NCI-H1417 (cell line): ENCODE data around the gene CCDC197.
A peak's percentile ranks its signal among the peaks of the same experiment; 100 is the strongest.

ENCODE experiments used
- DNase-seq, 3 experiments: peaks; one replicate each; lab custom pipeline; 2025; lab: John Stamatoyannopoulos, UW

The CCDC197 gene

DNA sequence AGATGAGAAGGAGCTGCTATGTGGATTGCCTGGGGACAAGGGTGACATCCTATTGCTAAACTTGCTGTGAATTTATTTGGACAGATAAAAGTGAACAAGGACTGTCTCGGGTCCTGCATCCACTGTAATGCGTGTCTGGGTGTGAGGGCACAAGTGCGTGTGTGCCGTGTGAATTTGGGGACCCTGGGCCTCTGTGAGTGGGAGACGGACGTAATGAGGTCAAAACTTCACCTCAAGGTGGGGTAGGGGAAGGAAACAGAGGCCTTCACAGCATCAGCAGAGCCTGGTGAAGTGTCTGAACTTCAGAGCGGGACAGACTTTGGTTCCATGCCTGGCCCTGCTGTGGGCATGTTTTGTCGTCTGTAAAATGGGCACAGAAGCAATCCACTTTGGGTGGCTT lies 35.5 kb upstream of the CCDC197 start:
- no peak for DNase-seq

GRCh38 chr14:93962701-93963601 lies 34.1 kb upstream of the CCDC197 start:
- no peak for DNase-seq

- DNase-seq = no peak
Observed at GRCh38 chr14:93963692-93964091, 33.4 kb upstream of the CCDC197 start.

- no peak for DNase-seq
Observed at GRCh38 chr14:93964281-93964680, 32.8 kb upstream of the CCDC197 start.

DNA sequence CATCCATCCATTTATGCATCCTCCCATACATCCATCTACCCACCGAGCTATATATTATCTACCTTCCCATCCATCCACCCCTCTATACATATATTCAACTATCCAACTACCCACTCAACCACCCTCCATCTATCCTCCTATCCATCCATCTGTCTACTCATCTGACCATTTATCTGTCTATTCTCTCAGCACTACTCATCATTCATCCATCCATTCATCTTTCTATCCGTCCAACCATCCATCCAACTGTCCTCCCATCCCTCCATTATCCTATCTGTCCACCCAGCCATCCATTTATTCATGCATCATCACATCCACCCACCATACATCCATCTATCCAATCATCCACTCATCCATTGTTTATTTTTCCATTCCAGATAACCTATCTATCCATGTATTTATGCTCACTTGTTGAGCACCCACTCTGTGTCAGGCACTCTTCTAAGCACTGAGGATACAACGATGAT lies 32.2 kb upstream of the CCDC197 start:
- no peak for DNase-seq

GRCh38 chr14:93965287-93965821 lies 31.7 kb upstream of the CCDC197 start:
- DNase-seq = no peak

GRCh38 chr14:93965946-93966474 lies 31.1 kb upstream of the CCDC197 start:
- no peak for DNase-seq

DNA sequence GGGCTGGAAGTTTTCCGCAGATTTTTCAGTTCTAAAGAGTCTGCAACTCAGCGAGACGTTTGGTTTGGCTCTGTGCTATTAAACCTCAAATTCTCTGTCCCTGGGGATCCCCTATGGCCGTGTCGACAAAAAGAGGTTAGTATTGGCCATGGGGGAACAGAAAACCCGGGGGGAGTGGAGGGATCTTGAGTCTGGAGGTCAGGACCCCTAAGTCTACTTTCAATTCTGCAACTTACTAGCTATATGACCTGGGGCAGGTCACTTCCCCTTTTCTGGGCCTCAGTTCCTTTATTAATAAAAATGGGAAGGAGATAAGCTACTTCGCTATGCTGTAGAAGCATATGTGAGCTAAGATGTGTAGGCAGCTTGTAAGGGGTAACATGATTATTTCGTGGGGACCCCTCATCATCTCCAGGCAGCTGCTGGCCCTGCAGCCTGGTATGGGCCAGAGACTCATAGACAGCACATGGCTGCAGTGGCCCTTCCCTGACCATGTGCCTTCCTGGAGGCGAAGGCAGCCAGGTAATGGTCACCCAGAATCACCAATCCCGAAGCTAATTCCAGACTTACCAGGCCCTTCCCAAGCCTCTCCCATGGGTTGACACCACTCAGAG lies 29.4 kb upstream of the CCDC197 start:
- no peak for DNase-seq

- no peak for DNase-seq
Observed at GRCh38 chr14:93969082-93969828, 27.8 kb upstream of the CCDC197 start.

DNA sequence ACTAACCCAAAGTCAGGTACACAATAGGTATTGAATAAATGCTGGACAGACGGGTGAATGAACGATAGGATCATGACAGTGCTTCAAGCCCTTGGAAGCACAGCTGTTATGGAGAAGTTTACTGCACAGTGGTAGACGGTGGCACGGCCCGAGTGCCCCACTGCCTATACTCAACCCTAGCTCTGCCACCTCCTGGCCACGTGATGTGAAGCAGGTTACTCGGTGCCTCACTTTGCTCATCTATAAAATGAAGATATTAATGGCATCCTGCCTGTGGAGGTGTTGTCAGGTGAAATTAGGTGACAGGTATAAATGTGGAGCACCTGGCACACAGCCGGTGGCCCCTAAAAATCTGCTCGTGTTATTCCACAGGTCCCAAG lies 26.5 kb upstream of the CCDC197 start:
- peak; percentile 8 to 71 (median 31) for DNase-seq

DNA sequence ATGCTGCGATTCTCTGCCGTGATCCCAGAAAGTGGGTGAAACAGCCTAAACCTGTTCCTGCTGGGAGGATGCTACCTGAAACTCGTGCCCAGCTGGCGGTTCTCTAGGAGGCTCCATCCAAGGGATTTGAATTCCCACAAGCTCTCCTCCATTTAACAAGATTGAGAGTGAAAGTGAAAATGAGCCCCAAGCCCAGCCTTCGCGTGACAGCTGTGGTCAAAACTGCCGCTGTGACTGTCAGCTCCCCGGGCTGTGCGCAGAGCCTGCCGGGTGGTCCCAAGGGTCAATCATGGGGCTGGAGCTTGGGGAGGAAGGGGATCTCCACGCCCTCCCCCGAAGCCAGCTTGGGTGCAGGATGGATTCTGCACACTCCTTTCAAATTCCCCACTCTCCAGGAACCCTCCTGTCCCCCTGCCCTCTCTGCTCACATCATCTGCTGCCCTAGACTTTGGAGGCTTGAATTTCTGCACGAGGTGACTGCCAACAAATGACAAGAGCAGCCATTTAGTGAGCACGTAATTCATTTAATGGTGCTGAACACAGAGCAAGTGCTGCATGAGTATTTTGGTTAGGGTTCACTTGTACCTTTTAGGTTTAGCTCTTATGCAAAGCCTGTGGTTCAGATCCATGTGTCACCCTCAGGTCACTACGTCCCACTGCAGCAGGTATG lies 26.0 kb upstream of the CCDC197 start:
- peak in 2 of 3 experiments; percentile 36 to 48 for DNase-seq

GRCh38 chr14:93971635-93972027 lies 25.5 kb upstream of the CCDC197 start:
- no peak for DNase-seq

DNA sequence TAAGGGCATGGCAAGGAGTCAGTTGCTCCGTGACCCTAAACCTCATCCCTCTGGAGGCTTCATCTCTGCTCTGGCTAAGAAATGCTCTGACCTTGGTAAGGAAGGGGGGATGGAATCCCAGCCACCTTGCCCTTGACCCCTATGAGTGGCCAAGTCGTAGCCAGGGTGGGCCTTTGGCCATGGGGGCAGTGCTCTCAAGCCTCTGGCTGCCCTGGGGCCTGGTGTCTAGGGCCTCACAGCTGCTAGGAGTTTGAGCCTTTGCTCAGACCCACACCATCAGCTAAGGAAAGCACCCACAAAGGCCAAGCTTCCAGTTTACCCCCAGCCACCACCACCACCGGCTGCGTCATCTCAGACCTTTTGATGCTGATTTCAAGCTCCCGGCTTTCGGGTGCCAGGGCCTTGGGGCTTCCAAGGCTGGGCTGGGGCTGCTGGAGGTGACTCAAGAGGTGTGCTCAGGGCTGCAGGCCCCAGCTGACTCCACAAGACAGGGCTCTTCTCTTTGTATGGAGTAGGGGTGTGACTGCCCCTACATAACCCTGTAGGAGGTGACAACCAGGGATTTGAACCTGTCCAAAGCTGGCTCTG lies 24.4 kb upstream of the CCDC197 start:
- no peak for DNase-seq

GRCh38 chr14:93973607-93974006 lies 23.5 kb upstream of the CCDC197 start:
- no peak for DNase-seq

- no peak for DNase-seq
Observed at GRCh38 chr14:93974299-93974698, 22.8 kb upstream of the CCDC197 start.

DNA sequence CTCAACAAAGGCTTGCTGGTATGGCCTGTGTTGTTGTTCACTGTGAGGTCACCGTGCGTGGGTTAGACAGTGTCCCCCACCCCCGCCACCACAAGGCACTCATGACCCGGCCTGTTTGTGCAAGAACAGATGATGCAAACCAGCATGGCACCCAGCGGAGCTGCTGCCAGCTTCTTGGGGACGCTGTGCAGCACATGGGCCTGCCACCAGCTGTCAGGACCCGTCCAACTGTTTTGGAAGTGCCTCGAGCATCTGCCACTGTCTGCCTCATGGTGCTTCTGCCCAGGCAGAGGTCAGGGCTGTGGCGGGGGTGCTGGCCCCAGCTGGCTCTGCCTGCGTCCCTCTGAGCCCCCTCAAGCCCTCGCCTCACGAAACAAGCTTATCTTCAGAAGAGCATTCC lies 22.3 kb upstream of the CCDC197 start:
- no peak for DNase-seq

DNA sequence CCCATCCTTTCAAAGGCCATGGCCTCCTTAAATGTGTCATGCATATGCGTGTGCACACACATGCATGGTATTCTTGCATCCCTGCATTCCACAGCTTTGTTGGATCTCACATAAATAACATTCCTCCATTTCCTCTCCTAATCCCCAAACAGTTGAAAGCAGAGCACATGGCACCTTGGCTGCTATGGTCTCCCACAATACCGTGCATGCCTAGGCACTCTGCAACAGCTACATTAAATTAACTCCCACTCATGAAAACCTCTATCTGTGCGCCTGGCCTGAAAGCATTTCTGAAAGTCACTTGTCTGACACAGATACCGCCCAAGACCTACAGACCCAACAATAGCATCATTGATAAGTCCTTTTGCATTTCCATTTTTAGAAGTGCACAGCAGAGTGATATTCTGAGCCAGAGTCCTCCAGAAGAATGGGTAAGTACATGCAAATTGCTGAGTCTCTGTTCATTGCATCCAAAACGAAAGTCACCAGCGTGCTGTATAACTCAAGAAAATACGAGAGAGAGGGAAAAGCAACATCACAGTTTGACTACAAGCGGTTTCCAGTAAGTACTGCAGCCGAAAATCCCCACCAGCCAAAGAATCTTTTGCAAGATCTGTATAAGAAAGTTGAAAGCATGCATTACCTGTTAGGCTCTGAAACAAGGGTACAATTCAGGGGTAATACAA lies 21.2 kb upstream of the CCDC197 start:
- DNase-seq = no peak

DNA sequence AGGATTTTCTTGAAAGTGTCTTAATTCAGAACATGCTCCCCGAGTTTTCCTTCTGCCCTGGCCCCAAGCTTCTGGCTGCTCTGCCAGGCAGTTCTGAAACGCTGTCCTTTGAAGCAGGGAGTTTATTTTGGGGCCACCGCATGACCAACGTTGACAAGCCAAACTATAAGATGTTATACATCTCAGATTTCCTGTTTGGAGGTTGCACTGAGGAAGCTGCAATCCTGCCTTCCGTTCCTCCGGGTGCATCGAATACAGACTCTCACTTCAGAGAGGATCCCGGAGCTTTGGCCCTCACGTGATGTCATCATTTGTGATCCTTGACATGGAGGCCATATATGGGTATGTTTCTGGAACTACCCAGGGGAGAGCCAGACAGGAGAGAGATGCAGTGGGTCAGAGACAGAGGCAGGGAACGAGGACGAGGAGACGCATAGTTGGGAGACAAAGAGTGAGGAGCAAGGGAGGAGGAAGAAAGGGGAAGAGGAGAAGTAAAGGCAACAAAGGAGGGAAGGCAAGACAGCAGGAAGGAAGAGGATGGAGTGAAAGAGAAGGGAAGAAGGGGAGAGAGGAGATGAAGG lies 20.5 kb upstream of the CCDC197 start, which contains the start of gene ASB2:
Gene ASB2 (minus strand): TSS at position 94 of the 581 bp plus-strand sequence. CDS start 12,031 bp downstream, outside the sequence.
- DNase-seq = no peak

GRCh38 chr14:93977171-93977570 lies 19.9 kb upstream of the CCDC197 start:
- DNase-seq = no peak
